GM19397 (cell line): ENCODE data around the gene RPSA.
"Not testable (repeated sequence)": the region's sequence is repeated elsewhere in the genome, so short reads cannot be mapped to it uniquely, and the experiment has no call there.

Source experiments
- ATAC-seq: cut with Tn5 transposase; IDR thresholded peaks from one replicate; pipeline ENCODE4 v1.9.1; 2021; ENCODE audit warnings: mild to moderate bottlenecking, moderate library complexity; ENCODE audit not compliant: unreplicated experiment

RPSA gene

GRCh38 chr3:39453134-39453533 lies 46.6 kb downstream of the RPSA start:
- ATAC-seq, result no peak

- not testable (repeated sequence) for ATAC-seq
These were observed 47.4 kb downstream of the RPSA start for GRCh38 chr3:39453872-39454271.

GRCh38 chr3:39454591-39455217 lies 48.2 kb downstream of the RPSA start:
- no peak for ATAC-seq

GRCh38 chr3:39456159-39456558 lies 49.6 kb downstream of the RPSA start:
- no peak for ATAC-seq

GRCh38 chr3:39457361-39457760 lies 50.8 kb downstream of the RPSA start:
- no peak for ATAC-seq

- not testable (repeated sequence) for ATAC-seq
These were observed 52.1 kb downstream of the RPSA start for GRCh38 chr3:39458579-39458978.

- ATAC-seq, result no peak
These were observed 54.2 kb downstream of the RPSA start for GRCh38 chr3:39460677-39461076.
